Muscle of leg (tissue), 11 donors: ENCODE results near the gene SPATA3. TPM values are rescaled to one million over a fixed set of nuclear protein-coding genes. Genes with fewer than 3 reads are reported as not detected.
"Not testable (repeated sequence)": the region's sequence is repeated elsewhere in the genome, so short reads cannot be mapped to it uniquely, and the experiment has no call there.

Experiments used
- DNase-seq: peaks from one replicate; pipeline ENCODE4 v3.0.0; 2013
- H3K27ac ChIP-seq: one replicate; pipeline ENCODE4 v1.5.1; 2013; ENCODE audit warnings: mild to moderate bottlenecking, low read length, control low read depth
- H3K27me3 ChIP-seq: one replicate; pipeline ENCODE4 v1.6.1; 2013; ENCODE audit warnings: low read length; ENCODE audit not compliant: control insufficient read depth, insufficient read depth
- H3K36me3 ChIP-seq: one replicate; pipeline ENCODE4 v1.6.1; 2013; ENCODE audit warnings: low read length; ENCODE audit not compliant: control insufficient read depth, insufficient read depth
- H3K4me1 ChIP-seq: one replicate; pipeline ENCODE4 v1.6.1; 2013; ENCODE audit warnings: low read length; ENCODE audit not compliant: control insufficient read depth, insufficient read depth
- H3K4me3 ChIP-seq: one replicate; pipeline ENCODE4 v1.5.1; 2013; ENCODE audit warnings: low read length, control low read depth
- H3K9me3 ChIP-seq: replicated peaks from 2 replicates; pipeline ENCODE4 v1.6.1; 2013; ENCODE audit warnings: low read depth, low read length; ENCODE audit not compliant: control insufficient read depth
- WGBS: methylation state at CpG from one replicate; pipeline ENCODE4 v1.1.5; 2013; ENCODE audit warnings: missing lambda C conversion rate; ENCODE audit not compliant: insufficient coverage; 5-methylcytosine and 5-hydroxymethylcytosine counted together
- polyA plus RNA-seq, 8 donors: library from polyadenylated mRNA; unstranded; fragments of 120-200 nt; gene quantifications; one replicate each; pipeline versions ENCODE4 v1.2.1 to v1.2.3, GENCODE V29; 2013; ENCODE audit warnings: inconsistent platforms in 1 of 8, low replicate concordance in 1 of 8; ENCODE audit not compliant: insufficient read length in 8 of 8, insufficient read depth in 1 of 8
- total RNA-seq: library from RNA; stranded (reverse); fragments of 120-200 nt; gene quantifications from one replicate; pipeline ENCODE4 v1.2.4, GENCODE V29; 2013

Gene SPATA3
- total and polyA plus RNA-seq, 9 donors: not detected

DNA sequence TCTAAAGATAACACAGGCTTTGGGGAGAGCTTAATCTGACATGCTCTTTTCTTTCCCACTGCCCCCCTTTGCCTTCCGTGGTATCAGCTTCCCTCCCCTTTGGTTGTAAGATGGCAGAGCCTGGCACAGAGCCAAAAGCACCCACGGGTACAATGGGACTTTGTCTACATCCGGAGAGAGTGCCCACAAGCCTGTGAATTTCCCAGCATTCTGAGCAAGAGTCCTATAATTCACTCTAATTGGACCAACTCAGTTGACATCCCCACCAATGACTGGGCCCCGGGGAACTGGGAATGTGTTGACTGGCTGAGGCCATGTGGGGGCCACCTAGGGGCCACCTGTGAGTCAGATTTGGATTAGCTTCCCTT, 21.3 kb downstream of the SPATA3 start:
- Histone ChIP-seq H3K4me1 (no peaks in the 10 kb centered on the region), H3K27ac (no peak overlapping the region), H3K27me3 (peaks cover 11% of the 10 kb centered on the region), H3K4me3 (no peak overlapping the region), H3K9me3 (no peaks in the 10 kb centered on the region), H3K36me3 (no peaks in the 10 kb centered on the region)
- DNase-seq: no peak
- 38% methylated on average over 2 of the region's 4 CpGs for WGBS

DNA sequence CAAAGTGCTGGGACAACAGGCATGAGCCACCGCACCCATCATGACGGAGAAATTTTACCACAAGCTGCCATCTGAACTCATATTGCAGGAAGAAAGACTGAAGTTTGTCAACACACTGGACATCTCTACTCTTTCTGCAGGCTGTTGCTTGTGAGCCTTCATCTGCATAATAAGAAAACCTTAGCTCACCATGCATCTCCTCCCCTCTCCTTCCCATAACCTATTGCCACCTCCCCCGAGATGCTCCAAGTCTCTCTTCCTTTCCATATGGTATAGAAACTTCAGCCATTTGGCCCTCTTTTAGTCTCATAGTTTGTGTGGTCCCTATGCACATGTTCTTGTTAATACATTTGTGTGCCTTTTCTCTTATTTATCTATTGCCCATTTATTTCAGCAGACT, 22.3 kb downstream of the SPATA3 start:
- no peaks in the 10 kb centered on the region for H3K4me1 ChIP-seq
- H3K9me3 ChIP-seq: no peaks in the 10 kb centered on the region
- H3K27me3 ChIP-seq: peaks cover 11% of the 10 kb centered on the region
- no peaks in the 10 kb centered on the region for H3K36me3 ChIP-seq
- no peak overlapping the region for H3K4me3 ChIP-seq
- no peak for DNase-seq
- 91% methylated on average over 2 of the region's 3 CpGs for WGBS
- no peak overlapping the region for H3K27ac ChIP-seq

GRCh38 chr2:231025059-231025458, 29.1 kb downstream of the SPATA3 start:
- not testable (repeated sequence) for H3K27ac ChIP-seq, H3K9me3 ChIP-seq, H3K4me1 ChIP-seq, H3K4me3 ChIP-seq, H3K27me3 ChIP-seq, H3K36me3 ChIP-seq, DNase-seq
- WGBS: 100% methylated on average over 2 of the region's 3 CpGs

DNA sequence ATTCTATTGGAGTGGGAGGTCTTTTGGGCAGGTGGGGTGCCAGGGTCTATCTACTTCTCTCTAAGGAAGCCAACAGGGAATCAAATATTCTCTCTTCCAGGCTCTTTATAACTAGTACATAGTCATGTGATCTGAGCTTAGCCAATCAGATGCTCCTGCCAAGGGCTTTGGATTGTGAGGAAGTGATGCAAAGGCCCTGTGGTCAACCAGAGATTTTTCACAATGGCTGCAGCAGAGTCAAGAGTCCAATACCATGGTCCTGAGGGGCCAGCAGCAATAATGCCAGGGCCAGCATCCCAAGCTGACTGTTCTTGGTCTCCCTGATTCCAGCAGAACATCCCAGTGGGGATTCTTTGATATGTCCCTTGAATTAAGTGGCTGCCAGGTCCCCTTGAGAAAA, 33.0 kb downstream of the SPATA3 start:
- H3K4me3 ChIP-seq: no peak overlapping the region
- peaks cover 23% of the 10 kb centered on the region for H3K27me3 ChIP-seq
- no peaks in the 10 kb centered on the region for H3K4me1 ChIP-seq
- no peaks in the 10 kb centered on the region for H3K36me3 ChIP-seq
- H3K27ac ChIP-seq: no peak overlapping the region
- H3K9me3 ChIP-seq: no peaks in the 10 kb centered on the region
- DNase-seq: no peak

GRCh38 chr2:231029563-231029962, 33.6 kb downstream of the SPATA3 start:
- H3K27me3 ChIP-seq: peaks cover 28% of the 10 kb centered on the region
- no peaks in the 10 kb centered on the region for H3K4me1 ChIP-seq
- 94% methylated on average over 6 of the region's 9 CpGs for WGBS
- H3K4me3 ChIP-seq: no peak overlapping the region
- no peaks in the 10 kb centered on the region for H3K36me3 ChIP-seq
- DNase-seq: no peak
- no peaks in the 10 kb centered on the region for H3K9me3 ChIP-seq
- no peak overlapping the region for H3K27ac ChIP-seq

GRCh38 chr2:231030725-231031124, 34.8 kb downstream of the SPATA3 start:
- Histone ChIP-seq H3K36me3 (no peaks in the 10 kb centered on the region), H3K27ac (no peak overlapping the region), H3K4me1 (no peaks in the 10 kb centered on the region), H3K27me3 (peaks cover 33% of the 10 kb centered on the region), H3K9me3 (no peaks in the 10 kb centered on the region), H3K4me3 (no peak overlapping the region)
- 90% methylated on average over 2 of the region's 3 CpGs for WGBS
- DNase-seq: no peak

- Histone ChIP-seq H3K4me3 (no peak overlapping the region), H3K27ac (no peak overlapping the region), H3K4me1 (no peaks in the 10 kb centered on the region), H3K27me3 (peaks cover 48% of the 10 kb centered on the region), H3K9me3 (no peaks in the 10 kb centered on the region), H3K36me3 (no peaks in the 10 kb centered on the region)
- WGBS: 63% methylated on average over 3 of the region's 5 CpGs
- DNase-seq: no peak
Observed at GRCh38 chr2:231032575-231033140, 36.7 kb downstream of the SPATA3 start.

GRCh38 chr2:231033147-231034132, 37.5 kb downstream of the SPATA3 start:
- WGBS: 46% methylated on average over 6 of the region's 11 CpGs
- Histone ChIP-seq H3K27me3 (peaks cover 53% of the 10 kb centered on the region), H3K4me1 (peaks cover 2% of the 10 kb centered on the region), H3K36me3 (no peaks in the 10 kb centered on the region), H3K27ac (no peak overlapping the region), H3K9me3 (no peaks in the 10 kb centered on the region), H3K4me3 (no peak overlapping the region)
- no peak for DNase-seq

DNA sequence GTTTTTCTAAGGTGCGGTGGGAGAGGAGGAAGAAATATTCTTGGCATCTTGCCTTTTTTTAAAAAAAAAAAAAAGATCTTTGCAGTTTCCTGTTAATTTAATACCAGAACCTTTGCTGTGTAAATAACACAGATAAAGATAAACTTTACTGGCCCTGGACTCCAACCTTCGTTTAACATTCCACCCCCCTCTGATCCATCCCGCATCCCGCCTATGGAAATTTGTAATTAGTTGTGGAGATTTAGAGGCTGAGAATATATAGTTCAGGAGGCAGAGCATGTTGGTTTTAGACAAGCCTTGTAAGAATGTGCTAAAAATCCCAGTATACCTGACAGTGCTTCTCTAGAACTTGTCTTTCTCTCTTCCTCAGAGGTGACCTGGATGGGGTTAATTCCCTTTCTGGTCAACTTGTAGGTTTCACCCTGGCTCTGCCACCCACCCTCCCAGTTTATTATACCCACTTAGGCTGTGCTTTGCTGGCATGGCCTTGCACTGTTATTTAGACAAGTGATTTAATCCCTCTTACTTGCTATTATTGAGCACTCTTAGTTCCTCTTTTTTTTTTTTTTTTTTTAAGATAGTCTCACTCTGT, 38.5 kb downstream of the SPATA3 start:
- Histone ChIP-seq H3K9me3 (no peaks in the 10 kb centered on the region), H3K27ac (no peak overlapping the region), H3K27me3 (peaks cover 61% of the 10 kb centered on the region), H3K4me1 (peaks cover 2% of the 10 kb centered on the region), H3K4me3 (no peak overlapping the region), H3K36me3 (no peaks in the 10 kb centered on the region)
- no peak for DNase-seq
- WGBS: no CpG with 5 or more reads among the region's 4 CpGs

- no peak overlapping the region for H3K4me3 ChIP-seq
- no peak for DNase-seq
- no peaks in the 10 kb centered on the region for H3K9me3 ChIP-seq
- WGBS: 33% methylated on average over 2 of the region's 4 CpGs
- H3K27ac ChIP-seq: no peak overlapping the region
- H3K36me3 ChIP-seq: no peaks in the 10 kb centered on the region
- peaks cover 2% of the 10 kb centered on the region for H3K4me1 ChIP-seq
- H3K27me3 ChIP-seq: peaks cover 71% of the 10 kb centered on the region
Observed at GRCh38 chr2:231036131-231036530, 40.2 kb downstream of the SPATA3 start.
